Lower lobe of right lung (tissue), 2 donors: ENCODE data around the gene LYPD6B. TPM values are rescaled to one million over a fixed set of nuclear protein-coding genes. Genes with fewer than 3 reads are reported as not detected.

Experiments used
- ATAC-seq, 2 donors: fragments of 200-7000 bp; cut with Tn5 transposase; one replicate each; pipeline ENCODE4 v1.9.1; 2020 to 2022; ENCODE audit warnings: mild to moderate bottlenecking in 2 of 2, moderate library complexity in 2 of 2
- DNase-seq: peaks from one replicate; pipeline ENCODE4 v3.0.0-alpha.2; 2020
- H3K27ac ChIP-seq: fragments of 200-600 bp; one replicate; pipeline ENCODE4 v1.8.0; 2022
- H3K27me3 ChIP-seq: fragments of 200-600 bp; one replicate; pipeline ENCODE4 v1.8.0; 2022; ENCODE audit warnings: low read depth
- H3K36me3 ChIP-seq: fragments of 200-600 bp; one replicate; pipeline ENCODE4 v1.8.0; 2022; ENCODE audit warnings: mild to moderate bottlenecking
- H3K4me1 ChIP-seq: fragments of 200-600 bp; one replicate; pipeline ENCODE4 v1.8.0; 2022
- H3K4me3 ChIP-seq: fragments of 200-600 bp; one replicate; pipeline ENCODE4 v1.8.0; 2022; ENCODE audit warnings: mild to moderate bottlenecking
- H3K9me3 ChIP-seq: fragments of 200-600 bp; one replicate; pipeline ENCODE4 v1.8.0; 2022
- intact Hi-C: fragments of 100-400 bp; cut with DNase I; formaldehyde crosslinking; loops from one replicate; pipeline ENCODE4 v1.11.0; 2022
- total RNA-seq: library from RNA; stranded (reverse); fragmentation: NEBNext Ultra II Directional; extraction: Animal tissue kit (Norgen Biotek cat#: 25700); gene quantifications from one replicate; pipeline ENCODE4 v1.2.1, GENCODE V29; 2021
- TF ChIP-seq, protein P1 (sequence below): fragments of 200-600 bp; IDR thresholded peaks from one replicate; pipeline ENCODE4 v1.8.0; 2022; ENCODE audit warnings: antibody characterized with exemption, mild to moderate bottlenecking
- donor health status: DM: no; HTN: yes; CAD: no; lungs with severe emphysema.

LYPD6B gene
- total RNA-seq, 1 donor from 2014 or later: 2.0 TPM

DNA sequence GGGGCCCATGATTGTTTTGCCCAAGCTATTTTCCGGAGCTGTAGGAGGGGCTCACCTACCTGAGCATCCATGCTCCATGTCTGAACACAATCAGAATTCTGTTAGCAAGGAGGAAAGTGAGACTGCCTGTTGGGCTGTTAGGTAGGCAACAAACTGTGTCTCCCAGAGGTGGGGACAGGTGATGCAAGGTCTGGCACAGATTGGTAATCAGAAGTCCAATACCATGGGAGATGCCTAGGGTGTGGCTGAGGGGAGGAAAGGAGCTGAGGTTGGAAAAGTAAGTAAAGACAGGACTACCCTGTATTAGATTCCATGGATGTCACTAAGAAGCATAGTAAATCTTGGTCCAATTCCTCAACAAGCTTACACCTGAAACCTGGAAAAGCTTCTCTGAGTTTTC is 3.0 kb downstream of the LYPD6B start:
- Histone ChIP-seq H3K27me3 (peaks cover 27% of the 10 kb centered on the region), H3K4me1 (no peaks in the 10 kb centered on the region), H3K27ac (no peak overlapping the region), H3K4me3 (no peak overlapping the region), H3K36me3 (no peaks in the 10 kb centered on the region), H3K9me3 (peaks cover 9% of the 10 kb centered on the region)
- intact Hi-C loops: no loop called here
- TF ChIP-seq, protein P1, sequence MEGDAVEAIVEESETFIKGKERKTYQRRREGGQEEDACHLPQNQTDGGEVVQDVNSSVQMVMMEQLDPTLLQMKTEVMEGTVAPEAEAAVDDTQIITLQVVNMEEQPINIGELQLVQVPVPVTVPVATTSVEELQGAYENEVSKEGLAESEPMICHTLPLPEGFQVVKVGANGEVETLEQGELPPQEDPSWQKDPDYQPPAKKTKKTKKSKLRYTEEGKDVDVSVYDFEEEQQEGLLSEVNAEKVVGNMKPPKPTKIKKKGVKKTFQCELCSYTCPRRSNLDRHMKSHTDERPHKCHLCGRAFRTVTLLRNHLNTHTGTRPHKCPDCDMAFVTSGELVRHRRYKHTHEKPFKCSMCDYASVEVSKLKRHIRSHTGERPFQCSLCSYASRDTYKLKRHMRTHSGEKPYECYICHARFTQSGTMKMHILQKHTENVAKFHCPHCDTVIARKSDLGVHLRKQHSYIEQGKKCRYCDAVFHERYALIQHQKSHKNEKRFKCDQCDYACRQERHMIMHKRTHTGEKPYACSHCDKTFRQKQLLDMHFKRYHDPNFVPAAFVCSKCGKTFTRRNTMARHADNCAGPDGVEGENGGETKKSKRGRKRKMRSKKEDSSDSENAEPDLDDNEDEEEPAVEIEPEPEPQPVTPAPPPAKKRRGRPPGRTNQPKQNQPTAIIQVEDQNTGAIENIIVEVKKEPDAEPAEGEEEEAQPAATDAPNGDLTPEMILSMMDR: no peak
- ATAC-seq: no peak
- no peak for DNase-seq

DNA sequence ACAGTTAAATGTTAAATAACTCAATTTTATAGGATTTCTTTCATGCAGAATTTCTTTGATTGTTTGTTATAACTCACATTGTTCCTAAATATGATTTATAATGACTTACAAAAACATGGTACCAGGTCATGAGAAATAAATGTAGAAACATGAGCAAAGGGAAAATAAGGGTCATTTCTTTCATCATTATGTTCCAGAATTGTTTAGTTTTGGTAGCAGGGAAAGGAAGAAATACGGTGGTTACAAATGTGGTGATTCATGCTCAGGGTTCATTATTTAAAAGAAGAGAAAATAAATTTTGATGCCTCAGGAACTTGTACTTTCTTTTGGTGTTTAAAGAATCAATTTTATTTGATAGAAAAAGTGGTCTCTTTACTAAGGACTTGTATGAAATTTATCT is 4.4 kb downstream of the LYPD6B start:
- TF ChIP-seq, protein P1: no peak
- Histone ChIP-seq H3K27ac (no peak overlapping the region), H3K4me1 (no peaks in the 10 kb centered on the region), H3K36me3 (no peaks in the 10 kb centered on the region), H3K9me3 (peaks cover 17% of the 10 kb centered on the region), H3K4me3 (no peak overlapping the region), H3K27me3 (peaks cover 16% of the 10 kb centered on the region)
- DNase-seq (no peak), ATAC-seq (no peak)
- intact Hi-C loops: no loop called here

DNA sequence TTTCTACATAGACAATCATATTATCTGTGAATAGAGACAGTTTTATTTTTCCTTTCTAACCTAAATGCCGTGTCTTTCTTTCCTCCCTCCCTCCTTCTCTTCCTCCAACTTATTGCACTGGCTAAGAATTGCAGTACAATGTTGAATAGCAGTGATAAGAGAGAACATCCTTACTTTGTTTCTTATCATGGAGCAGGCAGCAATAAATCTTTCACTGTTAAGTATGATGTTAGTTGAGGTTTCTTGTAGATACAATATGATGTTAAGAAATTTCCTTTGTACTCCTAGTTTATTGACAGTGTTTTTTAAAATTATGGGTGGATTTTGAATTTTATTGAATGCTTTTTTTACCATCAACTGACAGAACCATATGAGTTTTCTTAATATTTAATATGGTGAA is 6.0 kb downstream of the LYPD6B start:
- Histone ChIP-seq H3K27me3 (peaks cover 3% of the 10 kb centered on the region), H3K9me3 (peaks cover 17% of the 10 kb centered on the region), H3K27ac (no peak overlapping the region), H3K4me3 (no peak overlapping the region), H3K4me1 (no peaks in the 10 kb centered on the region), H3K36me3 (no peaks in the 10 kb centered on the region)
- TF ChIP-seq, protein P1: no peak
- DNase-seq (no peak), ATAC-seq (no peak)
- intact Hi-C loops: no loop called here

DNA sequence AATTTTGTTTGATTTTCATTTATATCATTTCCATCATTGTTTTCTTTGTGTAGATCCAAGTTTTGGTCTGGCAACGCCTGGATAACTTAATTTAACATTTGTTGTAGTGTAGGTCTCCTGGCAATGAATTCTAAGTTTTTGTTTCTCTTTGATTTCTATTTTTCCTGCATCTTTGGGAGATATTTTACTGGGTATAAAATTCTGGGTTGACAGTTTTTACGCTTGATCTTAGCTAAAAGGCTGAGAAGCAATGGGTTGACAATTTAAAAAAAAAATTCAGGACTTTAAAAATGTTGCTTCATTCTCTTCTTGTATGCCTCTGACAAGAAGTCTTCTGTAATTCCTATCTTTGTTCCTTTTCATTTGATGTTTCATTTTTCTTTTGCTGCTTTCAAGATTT is 8.6 kb downstream of the LYPD6B start:
- no peak for DNase-seq
- Histone ChIP-seq H3K4me1 (no peaks in the 10 kb centered on the region), H3K4me3 (no peak overlapping the region), H3K9me3 (peaks cover 17% of the 10 kb centered on the region), H3K27me3 (no peaks in the 10 kb centered on the region), H3K36me3 (no peaks in the 10 kb centered on the region), H3K27ac (no peak overlapping the region)
- intact Hi-C loops: no loop called here
- TF ChIP-seq, protein P1: no peak
- ATAC-seq: no peak

DNA sequence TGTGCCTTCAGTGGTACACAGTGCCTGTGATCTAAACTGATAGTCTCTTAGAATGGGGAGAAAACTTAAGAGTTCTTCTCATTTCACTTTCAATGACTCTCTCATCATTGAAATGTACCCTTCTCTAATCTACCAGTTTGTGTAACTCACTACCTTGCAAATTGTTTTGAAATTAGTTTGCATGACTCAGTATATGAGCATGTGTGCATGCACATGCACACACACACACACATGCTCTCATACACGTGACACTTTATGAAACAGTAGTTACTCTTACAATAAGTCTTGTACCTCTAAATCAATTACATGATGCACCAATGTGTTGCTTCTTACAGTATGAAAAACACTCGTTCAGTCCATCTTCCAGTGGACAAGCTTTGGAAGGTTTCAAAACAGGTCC is 10.6 kb downstream of the LYPD6B start:
- Histone ChIP-seq H3K27me3 (no peaks in the 10 kb centered on the region), H3K4me1 (no peaks in the 10 kb centered on the region), H3K9me3 (peaks cover 17% of the 10 kb centered on the region), H3K36me3 (no peaks in the 10 kb centered on the region), H3K27ac (no peak overlapping the region), H3K4me3 (no peak overlapping the region)
- ATAC-seq (no peak), DNase-seq (no peak)
- TF ChIP-seq, protein P1: no peak
- intact Hi-C loops: no loop called here

DNA sequence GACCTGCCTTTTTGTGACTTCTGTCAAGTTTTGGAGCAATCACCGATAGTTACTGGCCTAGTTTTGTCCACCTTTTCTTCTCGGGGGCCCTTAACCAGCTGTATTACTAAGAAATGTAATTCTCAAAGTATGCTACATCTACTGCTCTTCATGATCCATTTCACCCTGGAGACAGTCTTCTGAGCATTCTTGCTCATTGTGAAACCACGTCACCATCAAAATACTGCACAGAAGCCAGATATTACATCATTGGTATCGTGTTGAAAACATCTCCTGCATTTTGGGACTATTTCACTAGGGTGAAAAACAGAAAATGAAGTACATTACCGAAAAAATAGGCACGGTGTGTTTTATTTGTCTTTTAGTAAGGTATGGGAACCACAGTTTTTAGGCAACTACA is 11.7 kb downstream of the LYPD6B start:
- TF ChIP-seq, protein P1: no peak
- H3K4me3 ChIP-seq: no peak overlapping the region
- no peaks in the 10 kb centered on the region for H3K4me1 ChIP-seq
- intact Hi-C loops: no loop called here
- H3K36me3 ChIP-seq: no peaks in the 10 kb centered on the region
- DNase-seq (no peak), ATAC-seq (no peak)
- peaks cover 10% of the 10 kb centered on the region for H3K9me3 ChIP-seq
- H3K27ac ChIP-seq: no peak overlapping the region
- H3K27me3 ChIP-seq: no peaks in the 10 kb centered on the region
